H9 (cell line): ENCODE data around the gene TMEM233. TPM values are rescaled to one million over a fixed set of nuclear protein-coding genes. Genes with fewer than 3 reads are reported as not detected.

ENCODE experiments used
- DNase-seq: peaks from one replicate; pipeline ENCODE4 v3.0.0-alpha.2; 2017
- H2AFZ ChIP-seq: one replicate; pipeline ENCODE4 v1.6.1; 2013; ENCODE audit warnings: mild to moderate bottlenecking, low read length, control low read depth, moderate library complexity
- H2AK5ac ChIP-seq: 2 replicates; pipeline ENCODE4 v1.6.1; 2013; ENCODE audit warnings: low read length, control low read depth, mixed read lengths; ENCODE audit not compliant: insufficient read length
- H2BK120ac ChIP-seq: one replicate; pipeline ENCODE4 v1.6.1; 2013; ENCODE audit warnings: low read depth, mild to moderate bottlenecking, low read length, control low read depth, inconsistent platforms; ENCODE audit not compliant: poor library complexity, severe bottlenecking
- H2BK12ac ChIP-seq: 2 replicates; pipeline ENCODE4 v1.6.1; 2013; ENCODE audit warnings: low read length, control low read depth, mixed read lengths, low read depth; ENCODE audit not compliant: insufficient read length
- H2BK15ac ChIP-seq: 2 replicates; pipeline ENCODE4 v1.6.1; 2013; ENCODE audit warnings: low read depth, low read length, control low read depth
- H2BK20ac ChIP-seq: one replicate; pipeline ENCODE4 v1.6.1; 2013; ENCODE audit warnings: low read depth, mild to moderate bottlenecking, low read length, control low read depth, inconsistent platforms; ENCODE audit not compliant: poor library complexity, severe bottlenecking
- H2BK5ac ChIP-seq: 2 replicates; pipeline ENCODE4 v1.6.1; 2013; ENCODE audit warnings: low read length, control low read depth, mixed read lengths; ENCODE audit not compliant: insufficient read length
- H3K14ac ChIP-seq: 2 replicates; pipeline ENCODE4 v1.6.1; 2013; ENCODE audit warnings: low read length, control low read depth; ENCODE audit not compliant: insufficient read depth
- H3K18ac ChIP-seq: 2 replicates; pipeline ENCODE4 v1.6.1; 2013; ENCODE audit warnings: low read depth, mild to moderate bottlenecking, mixed read lengths, low read length, control low read depth; ENCODE audit not compliant: insufficient read length
- H3K23ac ChIP-seq: 2 replicates; pipeline ENCODE4 v1.6.1; 2013; ENCODE audit warnings: low read length, control low read depth, mixed read lengths, low read depth; ENCODE audit not compliant: insufficient read length
- H3K23me2 ChIP-seq: 2 replicates; pipeline ENCODE4 v1.6.1; 2013; ENCODE audit warnings: low read depth, mild to moderate bottlenecking, mixed read lengths, low read length, control low read depth; ENCODE audit not compliant: insufficient read length, poor library complexity, severe bottlenecking
- H3K27ac ChIP-seq: 2 replicates; pipeline ENCODE4 v1.5.1; 2013; ENCODE audit warnings: low read length, control low read depth, mixed read lengths, low read depth; ENCODE audit not compliant: insufficient read length
- H3K27me3 ChIP-seq: 2 replicates; pipeline ENCODE4 v1.6.1; 2013; ENCODE audit warnings: low read length, control low read depth, inconsistent platforms; ENCODE audit not compliant: insufficient read depth
- H3K4ac ChIP-seq: 2 replicates; pipeline ENCODE4 v1.6.1; 2013; ENCODE audit warnings: low read depth, mild to moderate bottlenecking, control low read depth, inconsistent platforms, low read length, moderate library complexity
- H3K4me1 ChIP-seq: 2 replicates; pipeline ENCODE4 v1.6.1; 2013; ENCODE audit warnings: low read length, control low read depth, inconsistent platforms; ENCODE audit not compliant: insufficient read depth
- H3K4me2 ChIP-seq: 2 replicates; pipeline ENCODE4 v1.6.1; 2013; ENCODE audit warnings: low read length, control low read depth, mixed read lengths; ENCODE audit not compliant: insufficient read length, insufficient read depth
- H3K56ac ChIP-seq: 2 replicates; pipeline ENCODE4 v1.6.1; 2013; ENCODE audit warnings: low read depth, mild to moderate bottlenecking, mixed read lengths, low read length, control low read depth; ENCODE audit not compliant: insufficient read length
- H3K79me1 ChIP-seq: 2 replicates; pipeline ENCODE4 v1.6.1; 2013; ENCODE audit warnings: low read depth, mild to moderate bottlenecking, moderate library complexity, low read length, control low read depth, inconsistent platforms; ENCODE audit not compliant: insufficient read depth, poor library complexity, severe bottlenecking
- H3K79me2 ChIP-seq: 2 replicates; pipeline ENCODE4 v1.6.1; 2013; ENCODE audit warnings: low read length, control low read depth, inconsistent platforms; ENCODE audit not compliant: insufficient read depth
- H3K9ac ChIP-seq: 2 replicates; pipeline ENCODE4 v1.6.1; 2013; ENCODE audit warnings: low read length, control low read depth, mixed read lengths; ENCODE audit not compliant: insufficient read length; ENCODE audit errors: extremely low read depth
- H3K9me3 ChIP-seq: one replicate; pipeline ENCODE4 v1.6.1; 2013; ENCODE audit warnings: low read depth, low read length, inconsistent platforms; ENCODE audit not compliant: control insufficient read depth
- H3T11ph ChIP-seq: one replicate; pipeline ENCODE4 v1.6.1; 2013; ENCODE audit warnings: mild to moderate bottlenecking, low read length, control low read depth, inconsistent platforms
- H4K20me1 ChIP-seq: one replicate; pipeline ENCODE4 v1.6.1; 2013; ENCODE audit not compliant: control insufficient read depth, insufficient read length, insufficient read depth
- H4K5ac ChIP-seq: 2 replicates; pipeline ENCODE4 v1.6.1; 2013; ENCODE audit warnings: low read depth, mild to moderate bottlenecking, mixed read lengths, low read length, control low read depth; ENCODE audit not compliant: insufficient read length
- H4K8ac ChIP-seq: replicated peaks from 2 replicates; pipeline ENCODE4 v1.6.1; 2013; ENCODE audit warnings: low read length, control low read depth, mixed read lengths, low read depth; ENCODE audit not compliant: insufficient read length
- H4K91ac ChIP-seq: 2 replicates; pipeline ENCODE4 v1.6.1; 2013; ENCODE audit warnings: low read depth, mild to moderate bottlenecking, moderate library complexity, mixed read lengths, low read length, control low read depth; ENCODE audit not compliant: insufficient read length
- H3K27ac Mint-ChIP-seq, 3 experiments: 2 replicates in 2 of 3; 3 replicates in 1 of 3; pipeline ENCODE4 v1.8.0; 2020 to 2021; ENCODE audit warnings: mixed read lengths in 3 of 3, mild to moderate bottlenecking in 1 of 3, moderate library complexity in 1 of 3
- H3K27me3 Mint-ChIP-seq: 2 replicates; pipeline ENCODE4 v1.8.0; 2021; ENCODE audit warnings: low read depth, mild to moderate bottlenecking, moderate library complexity, mixed read lengths
- H3K36me3 Mint-ChIP-seq, 3 experiments: 2 replicates in 2 of 3; 3 replicates in 1 of 3; pipeline ENCODE4 v1.8.0; 2020 to 2021; ENCODE audit warnings: low read depth in 3 of 3, mixed read lengths in 3 of 3; ENCODE audit not compliant: insufficient read depth in 1 of 3
- H3K4me1 Mint-ChIP-seq, 2 experiments: 2 replicates each; pipeline ENCODE4 v1.8.0; 2020; ENCODE audit warnings: mixed read lengths in 2 of 2
- H3K4me3 Mint-ChIP-seq, 2 experiments: 2 replicates in 1 of 2; 3 replicates in 1 of 2; pipeline ENCODE4 v1.8.0; 2020 to 2021; ENCODE audit warnings: mild to moderate bottlenecking in 2 of 2, mixed read lengths in 2 of 2, moderate library complexity in 1 of 2
- H3K9me3 Mint-ChIP-seq, 2 experiments: 2 replicates in 1 of 2; 3 replicates in 1 of 2; pipeline ENCODE4 v1.8.0; 2020; ENCODE audit warnings: mild to moderate bottlenecking in 2 of 2, mixed read lengths in 2 of 2, moderate library complexity in 1 of 2
- CTCF ChIP-seq: fragments of 200-600 bp; sonication (generic); conservative IDR thresholded peaks from 3 replicates; pipeline ENCODE4 v1.8.0; 2021; ENCODE audit warnings: antibody characterized with exemption, mild to moderate bottlenecking
- WGBS: extraction: QIAGEN DNeasy Blood & Tissue Kit; methylation state at CpG from one replicate; pipeline ENCODE4 v1.1.7; 2013; ENCODE audit warnings: missing lambda C conversion rate, low lambda C conversion rate, mixed read lengths; ENCODE audit not compliant: insufficient read length; ENCODE audit errors: extremely low coverage; 5-methylcytosine and 5-hydroxymethylcytosine counted together
- total RNA-seq: library from RNA; stranded (reverse); gene quantifications from 2 replicates; pipeline ENCODE4 v1.2.1, GENCODE V29; 2021

The TMEM233 gene
- total RNA-seq, 1 experiment from 2014 or later, result not detected

DNA sequence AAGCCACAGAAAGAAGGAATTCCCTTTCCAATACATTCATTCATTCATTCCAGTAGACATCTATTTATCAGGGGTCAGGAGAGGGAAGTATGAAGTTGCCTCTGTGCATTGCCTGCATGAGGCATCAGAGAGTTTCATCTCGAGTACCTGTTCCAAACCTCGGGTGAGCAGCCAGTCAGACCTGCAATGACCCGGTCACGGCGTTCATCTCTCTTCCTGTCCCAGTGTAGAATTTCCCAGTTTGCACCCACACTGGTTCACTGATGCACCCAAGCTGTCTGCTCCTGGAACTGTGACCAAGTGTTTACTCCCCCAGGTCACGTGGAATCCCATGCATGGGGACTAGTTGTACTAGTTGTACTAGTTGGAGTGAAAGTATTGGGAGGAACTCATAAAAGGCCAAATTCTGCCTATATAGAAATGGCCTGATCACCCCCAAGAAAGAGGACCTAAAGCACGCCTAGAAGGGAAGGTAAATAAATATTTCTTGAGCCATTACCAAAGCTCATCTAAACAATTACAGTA lies 52.0 kb downstream of the TMEM233 start:
- Histone ChIP-seq H2BK5ac (no peak overlapping the region), H3K56ac (no peak overlapping the region), H3K23ac (no peak overlapping the region), H4K5ac (no peak overlapping the region), H3K4me1 (no peaks in the 10 kb centered on the region), H3K27ac (no peak overlapping the region), H3K14ac (no peak overlapping the region), H4K8ac (no peak overlapping the region), H2BK20ac (no peak overlapping the region), H3K9ac (no peak overlapping the region), H2AFZ (no peak overlapping the region), H3K9me3 (no peaks in the 10 kb centered on the region), H2BK120ac (no peak overlapping the region), H2BK15ac (no peak overlapping the region), H2BK12ac (no peak overlapping the region), H3T11ph (no peak overlapping the region), H3K79me1 (no peaks in the 10 kb centered on the region), H4K91ac (no peak overlapping the region), H3K23me2 (no peaks in the 10 kb centered on the region), H3K4me2 (no peak overlapping the region), H3K79me2 (no peaks in the 10 kb centered on the region), H2AK5ac (no peak overlapping the region), H4K20me1 (no peaks in the 10 kb centered on the region), H3K27me3 (no peaks in the 10 kb centered on the region), H3K18ac (no peak overlapping the region), H3K4ac (no peak overlapping the region)
- H3K4me3 Mint-ChIP-seq, result no peak overlapping the region
- DNase-seq, result no peak
- H3K9me3 Mint-ChIP-seq, result peaks cover 0 to 2% of the 10 kb centered on the region in 2 experiments; a peak in 1 of 5 replicates
- no peaks in the 10 kb centered on the region for H3K4me1 Mint-ChIP-seq
- TF ChIP-seq CTCF, result no peak
- WGBS, result no CpG with 5 or more reads among the region's 7 CpGs
- no peak overlapping the region; a peak in 1 of 7 replicates for H3K27ac Mint-ChIP-seq
- H3K36me3 Mint-ChIP-seq, result no peaks in the 10 kb centered on the region; a peak in 1 of 7 replicates
- H3K27me3 Mint-ChIP-seq, result peaks cover 15% of the 10 kb centered on the region
